Measurements from ENCODE around the gene SPDL1. TPM values are rescaled to one million over a fixed set of nuclear protein-coding genes. Genes with fewer than 3 reads are reported as not detected.
A peak's percentile ranks its signal among the peaks of the same experiment; 100 is the strongest.

Gene SPDL1
- total RNA-seq, 2 donors from 2014 or later = 42.0 to 47.4 TPM

DNA sequence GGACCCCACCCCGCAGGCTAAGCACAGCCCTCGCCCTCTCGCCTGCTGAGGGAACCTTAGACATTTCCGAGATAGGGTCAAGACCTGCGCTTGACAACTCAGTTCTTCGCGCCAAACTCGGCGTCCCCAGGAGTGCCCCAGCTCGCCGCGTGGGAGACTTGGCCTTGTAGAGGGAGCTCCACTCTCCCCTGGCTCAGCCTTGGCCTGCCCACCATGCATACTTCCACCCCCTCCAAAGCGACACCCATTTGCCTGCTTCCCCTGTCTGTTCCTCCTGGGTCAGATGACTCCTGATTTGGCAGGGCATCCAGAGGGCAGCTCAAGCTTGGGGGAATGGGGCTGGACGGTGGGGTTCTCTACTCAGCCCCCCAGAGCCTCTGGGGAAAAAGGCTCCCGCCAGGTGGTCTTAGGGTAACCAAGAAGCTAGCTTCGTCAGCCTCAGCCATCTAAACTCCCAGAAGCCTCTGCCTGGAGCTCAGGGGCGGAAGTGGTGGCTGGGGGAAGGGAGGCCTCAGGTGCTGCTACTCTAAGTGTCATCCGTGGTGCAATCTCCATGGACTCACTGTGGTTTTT lies 54.1 kb downstream of the SPDL1 start:
- DNase-seq = no peak
- Mint-ChIP-seq H3K27me3 (ENCODE audit: insufficient read depth) (peaks cover 48% of the 10 kb centered on the region), H3K36me3 (ENCODE audit: low read depth) (no peaks in the 10 kb centered on the region), H3K27ac (no peak overlapping the region), H3K4me1 (no peaks in the 10 kb centered on the region), H3K4me3 (peak overlapping the region; percentile 62), H3K9me3 (peaks cover 12% of the 10 kb centered on the region)
- Histone ChIP-seq H3K27me3 (ENCODE audit: control insufficient read depth, insufficient read depth, low read length, poor library complexity, severe bottlenecking) (peaks cover 14% of the 10 kb centered on the region), H3K4me1 (ENCODE audit: control insufficient read depth, insufficient read depth, low read length) (no peaks in the 10 kb centered on the region), H3K9ac (ENCODE audit: extremely low read depth, low read length, poor library complexity, severe bottlenecking) (no peak overlapping the region), H3K4me3 (ENCODE audit: low read length) (no peak overlapping the region), H3K36me3 (ENCODE audit: control insufficient read depth, insufficient read depth, low read length) (no peaks in the 10 kb centered on the region), H3K27ac (ENCODE audit: low read depth, low read length) (no peak overlapping the region), H3K9me3 (ENCODE audit: control insufficient read depth, low read length) (peaks cover 20% of the 10 kb centered on the region)
- WGBS, 2 experiments (ENCODE audit: insufficient coverage in 1 of 2, insufficient read length in 1 of 2) = 51 to 82% methylated on average over 3 to 18 of the region's 18 CpGs
- no peak for TF ChIP-seq CTCF (conservative IDR thresholded peaks at IDR 0.05)

DNA sequence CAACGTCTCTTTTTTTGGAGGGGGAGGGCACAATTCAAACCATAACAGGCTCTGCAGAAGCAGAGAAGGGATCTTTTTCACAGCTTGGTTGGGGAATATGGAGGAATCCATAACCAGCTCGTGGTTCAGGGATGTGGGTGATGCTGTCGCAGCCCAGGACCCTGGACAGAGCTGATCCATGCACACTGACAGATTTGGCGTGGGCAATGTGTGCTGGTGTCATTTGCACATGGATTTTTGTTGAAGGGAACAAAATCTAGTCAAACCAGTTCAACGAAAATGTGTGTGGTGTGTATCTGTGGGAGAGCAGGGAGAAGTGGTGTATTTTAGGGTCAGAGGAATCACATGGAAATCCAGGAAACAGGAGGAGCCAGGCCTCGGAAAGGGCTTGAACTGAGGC lies 57.7 kb downstream of the SPDL1 start:
- H3K27ac ChIP-seq (ENCODE audit: low read depth, low read length) = no peak overlapping the region
- no peaks in the 10 kb centered on the region for H3K4me1 ChIP-seq (ENCODE audit: control insufficient read depth, insufficient read depth, low read length)
- 65 to 80% methylated on average over 5 to 6 of the region's 6 CpGs for WGBS, 2 experiments (ENCODE audit: insufficient coverage in 1 of 2, insufficient read length in 1 of 2)
- H3K4me1 Mint-ChIP-seq = peaks cover 5% of the 10 kb centered on the region
- H3K36me3 ChIP-seq (ENCODE audit: control insufficient read depth, insufficient read depth, low read length) = no peaks in the 10 kb centered on the region
- peaks cover 49% of the 10 kb centered on the region for H3K27me3 Mint-ChIP-seq (ENCODE audit: insufficient read depth)
- no peak for TF ChIP-seq CTCF (conservative IDR thresholded peaks at IDR 0.05)
- H3K4me3 ChIP-seq (ENCODE audit: low read length) = no peak overlapping the region
- peaks cover 14% of the 10 kb centered on the region for H3K27me3 ChIP-seq (ENCODE audit: control insufficient read depth, insufficient read depth, low read length, poor library complexity, severe bottlenecking)
- H3K9me3 Mint-ChIP-seq = peaks cover 9% of the 10 kb centered on the region
- no peaks in the 10 kb centered on the region for H3K36me3 Mint-ChIP-seq (ENCODE audit: low read depth)
- H3K9me3 ChIP-seq (ENCODE audit: control insufficient read depth, low read length) = peaks cover 10% of the 10 kb centered on the region
- DNase-seq = peak; percentile 62
- no peak overlapping the region for H3K4me3 Mint-ChIP-seq
- H3K27ac Mint-ChIP-seq = no peak overlapping the region
- H3K9ac ChIP-seq (ENCODE audit: extremely low read depth, low read length, poor library complexity, severe bottlenecking) = no peak overlapping the region

- Histone ChIP-seq H3K27ac (ENCODE audit: low read depth, low read length) (no peak overlapping the region), H3K4me1 (ENCODE audit: control insufficient read depth, insufficient read depth, low read length) (peaks cover 3% of the 10 kb centered on the region), H3K9me3 (ENCODE audit: control insufficient read depth, low read length) (no peaks in the 10 kb centered on the region), H3K27me3 (ENCODE audit: control insufficient read depth, insufficient read depth, low read length, poor library complexity, severe bottlenecking) (no peaks in the 10 kb centered on the region), H3K9ac (ENCODE audit: extremely low read depth, low read length, poor library complexity, severe bottlenecking) (no peak overlapping the region), H3K36me3 (ENCODE audit: control insufficient read depth, insufficient read depth, low read length) (no peaks in the 10 kb centered on the region), H3K4me3 (ENCODE audit: low read length) (no peak overlapping the region)
- TF ChIP-seq CTCF (conservative IDR thresholded peaks at IDR 0.05) = no peak
- H3K9me3 Mint-ChIP-seq = no peaks in the 10 kb centered on the region
- H3K36me3 Mint-ChIP-seq (ENCODE audit: low read depth) = no peaks in the 10 kb centered on the region
- WGBS, 2 experiments (ENCODE audit: insufficient coverage in 1 of 2, insufficient read length in 1 of 2) = 91 to 93% methylated on average over 3 of the region's 3 CpGs
- no peak overlapping the region for H3K27ac Mint-ChIP-seq
- H3K4me3 Mint-ChIP-seq = no peak overlapping the region
- H3K4me1 Mint-ChIP-seq = peaks cover 32% of the 10 kb centered on the region
- no peak for DNase-seq
- H3K27me3 Mint-ChIP-seq (ENCODE audit: insufficient read depth) = peaks cover 10% of the 10 kb centered on the region
These were observed 63.3 kb downstream of the SPDL1 start for GRCh38 chr5:169646856-169647255.

Measured in endodermal cell (in vitro differentiated cells).